Retina (tissue), 1 donor: ENCODE measurements around the gene CALHM5.
"Not testable (repeated sequence)": the region's sequence is repeated elsewhere in the genome, so short reads cannot be mapped to it uniquely, and the experiment has no call there.

ENCODE experiments used
- DNase-seq: peaks from one replicate; pipeline ENCODE4 v3.0.0-alpha.2; 2016

The CALHM5 gene, protein sequence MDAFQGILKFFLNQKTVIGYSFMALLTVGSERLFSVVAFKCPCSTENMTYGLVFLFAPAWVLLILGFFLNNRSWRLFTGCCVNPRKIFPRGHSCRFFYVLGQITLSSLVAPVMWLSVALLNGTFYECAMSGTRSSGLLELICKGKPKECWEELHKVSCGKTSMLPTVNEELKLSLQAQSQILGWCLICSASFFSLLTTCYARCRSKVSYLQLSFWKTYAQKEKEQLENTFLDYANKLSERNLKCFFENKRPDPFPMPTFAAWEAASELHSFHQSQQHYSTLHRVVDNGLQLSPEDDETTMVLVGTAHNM

DNA sequence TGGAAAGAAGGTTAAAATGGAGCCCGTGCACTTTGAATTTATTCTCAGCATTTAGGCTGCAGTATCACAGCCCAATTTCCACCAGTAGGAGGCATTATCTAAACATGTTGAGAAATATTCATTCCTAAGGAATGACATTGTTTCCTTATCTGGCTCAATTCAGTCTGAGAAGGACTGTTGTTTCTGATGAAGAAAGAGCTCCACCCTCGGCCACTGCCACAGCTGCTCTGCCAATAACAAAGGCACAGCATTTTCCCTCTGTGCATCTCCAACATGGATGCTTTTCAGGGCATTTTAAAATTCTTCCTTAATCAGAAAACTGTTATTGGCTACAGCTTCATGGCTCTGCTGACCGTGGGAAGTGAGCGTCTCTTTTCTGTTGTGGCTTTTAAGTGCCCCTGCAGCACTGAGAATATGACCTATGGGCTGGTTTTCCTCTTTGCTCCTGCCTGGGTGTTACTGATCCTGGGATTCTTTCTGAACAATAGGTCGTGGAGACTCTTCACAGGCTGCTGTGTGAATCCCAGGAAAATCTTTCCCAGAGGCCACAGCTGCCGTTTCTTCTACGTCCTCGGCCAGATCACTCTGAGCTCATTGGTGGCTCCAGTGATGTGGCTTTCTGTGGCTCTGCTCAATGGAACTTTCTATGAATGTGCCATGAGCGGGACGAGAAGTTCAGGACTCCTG, at the start of gene CALHM5:
CALHM5 (plus strand) TSS at position 216 of the 687 bp plus-strand sequence; CDS start at position 274, 58 bp downstream.
- no peak for DNase-seq

DNA sequence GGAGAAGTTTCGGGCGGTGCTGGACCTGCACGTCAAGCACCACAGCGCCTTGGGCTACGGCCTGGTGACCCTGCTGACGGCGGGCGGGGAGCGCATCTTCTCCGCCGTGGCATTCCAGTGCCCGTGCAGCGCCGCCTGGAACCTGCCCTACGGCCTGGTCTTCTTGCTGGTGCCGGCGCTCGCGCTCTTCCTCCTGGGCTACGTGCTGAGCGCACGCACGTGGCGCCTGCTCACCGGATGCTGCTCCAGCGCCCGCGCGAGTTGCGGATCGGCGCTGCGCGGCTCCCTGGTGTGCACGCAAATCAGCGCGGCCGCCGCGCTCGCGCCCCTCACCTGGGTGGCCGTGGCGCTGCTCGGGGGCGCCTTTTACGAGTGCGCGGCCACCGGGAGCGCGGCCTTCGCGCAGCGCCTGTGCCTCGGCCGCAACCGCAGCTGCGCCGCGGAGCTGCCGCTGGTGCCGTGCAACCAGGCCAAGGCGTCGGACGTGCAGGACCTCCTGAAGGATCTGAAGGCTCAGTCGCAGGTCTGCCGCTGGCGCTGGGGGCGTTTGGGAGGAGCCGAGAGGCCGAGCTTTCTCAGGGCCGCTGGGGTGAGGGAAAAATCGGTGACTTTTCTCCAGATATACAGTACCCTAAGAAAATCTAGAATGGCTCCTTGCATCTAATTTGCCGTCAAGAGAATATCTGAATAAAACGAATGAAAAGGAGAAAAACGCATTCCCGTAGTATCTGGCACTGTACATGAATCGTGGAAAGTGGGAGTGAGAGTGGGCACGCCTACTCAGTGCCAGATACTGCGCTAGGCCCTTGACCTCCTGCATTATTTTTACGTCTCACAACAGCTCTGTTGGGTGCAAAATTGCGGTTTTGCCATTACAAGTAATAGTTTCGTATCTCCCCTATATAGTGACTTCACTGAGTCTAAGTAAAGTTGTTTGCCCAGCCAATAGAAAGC, 49.2 kb upstream of the CALHM5 start:
- peak; percentile 89 for DNase-seq

DNA sequence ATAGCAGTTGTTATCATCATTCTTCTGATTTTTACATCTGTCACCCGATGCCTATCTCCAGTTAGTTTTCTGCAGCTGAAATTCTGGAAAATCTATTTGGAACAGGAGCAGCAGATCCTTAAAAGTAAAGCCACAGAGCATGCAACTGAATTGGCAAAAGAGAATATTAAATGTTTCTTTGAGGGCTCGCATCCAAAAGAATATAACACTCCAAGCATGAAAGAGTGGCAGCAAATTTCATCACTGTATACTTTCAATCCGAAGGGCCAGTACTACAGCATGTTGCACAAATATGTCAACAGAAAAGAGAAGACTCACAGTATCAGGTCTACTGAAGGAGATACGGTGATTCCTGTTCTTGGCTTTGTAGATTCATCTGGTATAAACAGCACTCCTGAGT, 48.1 kb upstream of the CALHM5 start:
- no peak for DNase-seq

DNA sequence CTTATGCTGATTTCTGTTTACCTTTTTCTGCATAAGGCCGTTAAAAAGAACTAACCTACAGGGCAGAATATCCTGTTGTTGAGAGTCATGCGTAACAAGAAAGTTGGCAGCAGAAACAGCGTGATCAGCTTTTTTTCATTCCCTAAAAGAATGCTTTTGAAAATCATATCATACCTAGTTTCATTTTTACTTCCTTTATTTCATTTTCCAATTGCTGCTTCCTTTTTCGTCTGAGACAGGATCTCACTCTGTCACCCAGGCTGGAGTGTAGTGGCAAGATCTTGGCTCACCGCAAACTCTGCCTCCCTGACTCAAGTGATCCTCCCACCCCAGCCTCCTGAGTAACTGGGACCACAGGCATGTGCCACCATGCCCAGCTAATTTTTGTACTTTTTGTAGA, 46.2 kb upstream of the CALHM5 start:
- no peak for DNase-seq

DNA sequence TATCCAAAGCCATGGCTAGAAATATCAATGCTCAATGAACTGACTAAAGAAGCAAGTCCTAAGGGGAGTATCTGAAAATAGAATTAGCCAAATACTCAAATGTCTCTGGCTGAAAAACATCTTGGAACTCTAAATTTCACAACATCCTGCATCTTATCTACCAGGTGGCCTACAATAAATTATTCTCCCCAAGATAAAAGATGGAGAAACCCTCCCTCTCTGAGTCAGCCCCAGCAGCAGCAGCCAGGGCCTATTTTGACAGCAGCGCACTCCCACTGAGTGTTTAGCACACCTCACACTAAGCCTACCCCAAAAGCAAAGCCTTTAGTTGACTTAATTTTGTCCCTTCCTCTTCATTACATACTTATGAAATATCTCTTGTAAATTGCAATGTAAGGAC, 44.3 kb upstream of the CALHM5 start:
- DNase-seq, result no peak

DNA sequence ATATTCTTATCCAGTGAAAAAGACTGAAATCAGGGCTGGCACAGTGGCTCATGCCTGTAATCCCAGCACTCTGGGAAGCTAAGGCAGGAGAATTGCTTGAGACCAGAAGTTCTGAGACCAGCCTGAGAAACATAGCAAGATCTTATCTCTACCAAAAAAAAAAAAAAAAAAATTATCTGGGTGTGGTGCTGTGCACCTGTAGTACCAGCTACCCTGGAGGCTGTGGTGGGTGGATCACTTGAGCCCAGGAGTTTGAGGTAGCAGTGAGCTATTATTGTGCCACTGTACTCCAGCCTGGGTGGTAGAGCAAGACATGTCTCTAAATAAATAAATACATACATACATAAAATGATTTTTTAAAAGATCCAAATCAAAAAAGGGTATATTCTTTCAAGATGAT, 43.9 kb upstream of the CALHM5 start:
- no peak for DNase-seq

DNA sequence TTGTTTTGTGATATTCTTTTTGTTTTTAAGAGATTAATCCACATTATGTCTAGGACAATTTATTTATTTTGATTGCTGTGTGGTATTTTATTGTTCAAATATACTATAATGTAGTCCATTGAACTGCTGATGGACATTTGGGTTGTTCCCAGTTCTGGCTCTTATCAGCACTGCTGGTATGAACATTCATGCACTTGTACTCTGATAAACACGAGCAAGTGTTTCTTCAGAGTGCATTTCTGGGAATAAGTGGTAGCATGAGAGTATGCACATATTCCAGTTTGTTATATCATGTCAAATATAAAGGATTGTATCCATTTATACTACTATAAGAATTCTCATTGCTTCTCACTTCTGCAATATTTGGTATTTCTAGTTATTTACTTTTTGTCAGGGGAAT, 43.1 kb upstream of the CALHM5 start:
- DNase-seq, result no peak

DNA sequence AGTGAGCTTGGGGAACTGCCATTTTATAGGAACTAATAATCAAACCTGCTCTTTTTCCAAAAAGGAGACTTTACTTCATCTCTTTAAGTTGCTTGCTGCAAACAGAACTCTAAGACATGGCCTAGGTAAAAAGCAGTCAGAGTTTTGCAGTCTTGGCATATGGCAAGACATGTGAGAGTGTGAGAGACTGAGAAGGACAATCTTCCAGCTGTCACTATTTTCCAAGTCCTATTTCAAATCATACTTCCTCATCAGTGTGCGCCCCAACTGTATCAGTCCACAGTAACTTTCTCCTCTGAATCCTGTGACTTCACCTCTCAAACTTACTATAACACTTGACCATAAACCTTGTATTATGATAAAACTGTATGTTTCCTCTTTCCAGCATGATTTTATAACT, 39.9 kb upstream of the CALHM5 start:
- no peak for DNase-seq

DNA sequence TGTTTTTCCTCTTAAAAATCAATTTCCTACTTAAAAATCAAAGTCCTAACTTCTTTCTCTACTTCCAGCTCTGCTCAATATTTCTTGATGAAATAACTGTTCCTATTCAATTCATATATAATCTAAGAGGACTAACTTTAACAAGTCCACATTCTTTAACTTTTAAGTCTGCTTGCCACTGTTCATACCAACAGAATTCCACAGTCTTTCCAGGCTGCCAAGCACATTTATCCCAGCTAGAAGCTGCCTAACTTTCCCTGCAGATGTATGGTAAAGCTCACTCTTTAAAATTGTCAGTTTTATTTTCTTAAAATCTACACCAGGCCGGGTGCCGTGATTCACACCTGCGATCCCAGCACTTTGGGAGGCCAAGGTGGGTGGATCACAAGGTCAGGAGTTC, 38.7 kb upstream of the CALHM5 start:
- DNase-seq, result no peak

DNA sequence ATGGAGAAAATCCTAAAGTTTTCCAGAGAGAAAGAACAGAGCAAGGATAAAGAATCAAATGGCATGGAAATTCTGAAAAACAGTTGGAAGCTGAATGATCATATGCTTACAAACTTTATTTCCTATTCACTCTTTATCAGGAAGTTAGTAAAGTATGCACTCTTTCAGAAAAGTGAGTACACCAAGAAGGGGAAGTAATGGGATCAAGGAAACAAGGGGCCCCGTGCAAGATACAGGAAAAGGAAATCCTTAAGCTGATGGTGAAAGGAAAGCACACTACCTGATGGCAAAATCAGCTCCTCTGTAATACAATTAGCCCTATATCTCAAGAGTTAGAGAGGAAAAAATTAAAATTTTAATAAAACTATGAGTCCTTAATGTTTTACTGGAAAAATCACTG, 36.3 kb upstream of the CALHM5 start:
- no peak for DNase-seq

DNA sequence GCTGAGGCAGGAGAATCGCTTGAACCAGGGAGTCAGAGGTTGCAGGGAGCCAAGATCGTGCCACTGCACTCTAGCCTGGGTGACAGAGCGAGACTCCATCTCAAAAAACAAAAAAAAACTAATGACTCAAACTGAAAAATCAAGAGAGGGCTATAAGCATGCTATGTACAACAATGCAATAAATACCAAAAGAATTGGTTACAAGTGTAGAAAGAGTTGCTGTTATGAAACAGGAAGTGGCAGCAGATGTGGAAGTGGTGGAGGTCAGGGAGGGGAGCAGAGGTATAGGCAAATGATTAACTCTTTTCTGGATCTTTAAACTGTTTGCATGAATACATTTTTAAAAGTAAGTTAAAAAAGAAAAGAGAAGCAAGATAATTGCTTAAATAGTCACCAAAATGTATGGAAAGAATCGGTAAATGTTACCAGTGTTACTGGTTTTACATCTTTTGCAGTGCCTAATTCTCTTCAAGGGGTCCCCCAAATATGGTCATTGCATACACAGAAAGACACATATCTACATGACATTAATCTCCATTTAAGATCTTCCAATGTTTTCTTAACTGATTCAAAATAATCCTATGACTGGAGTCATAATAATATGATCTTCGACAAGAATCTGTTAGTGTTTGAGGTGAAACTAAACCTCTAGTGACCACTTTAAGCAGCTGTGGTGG, 35.3 kb upstream of the CALHM5 start:
- DNase-seq, result no peak

DNA sequence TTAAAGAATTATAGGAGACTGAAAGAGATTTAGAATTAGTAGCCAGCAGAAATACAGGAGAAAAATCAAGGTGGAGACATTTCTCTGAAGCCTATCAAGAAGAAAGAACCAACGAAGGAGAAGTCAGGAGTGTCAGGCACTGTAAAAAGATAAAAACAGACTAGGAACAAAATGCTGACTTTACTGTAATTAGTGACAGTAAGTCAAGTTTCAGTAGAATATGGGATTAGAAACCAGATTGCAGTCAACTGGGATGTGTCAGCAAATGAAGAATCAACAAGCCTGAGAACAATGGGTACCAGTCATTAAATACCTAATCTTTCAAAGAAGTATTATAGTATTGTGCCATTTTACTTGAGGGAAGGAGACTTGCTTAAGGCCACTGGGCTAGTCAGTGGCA, 28.7 kb upstream of the CALHM5 start:
- no peak for DNase-seq

DNA sequence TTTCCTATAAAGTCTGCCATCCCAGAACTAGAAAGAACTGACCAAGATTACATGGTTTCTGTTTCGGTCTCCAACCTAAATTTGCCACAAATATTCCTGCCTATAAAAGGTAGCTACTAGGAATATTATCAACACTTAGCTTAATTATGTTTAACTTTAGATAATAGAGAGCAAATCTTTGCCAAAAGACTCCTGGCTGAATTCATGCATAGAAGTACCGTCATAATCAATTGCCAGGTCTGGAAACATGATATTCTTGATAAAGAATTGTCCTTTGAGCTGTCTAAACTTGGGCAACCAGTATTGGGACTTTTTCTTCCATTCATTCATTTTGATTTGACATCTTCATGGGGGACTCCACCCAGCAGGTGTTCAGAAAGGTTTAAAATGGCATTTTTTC, 27.8 kb upstream of the CALHM5 start:
- no peak for DNase-seq

DNA sequence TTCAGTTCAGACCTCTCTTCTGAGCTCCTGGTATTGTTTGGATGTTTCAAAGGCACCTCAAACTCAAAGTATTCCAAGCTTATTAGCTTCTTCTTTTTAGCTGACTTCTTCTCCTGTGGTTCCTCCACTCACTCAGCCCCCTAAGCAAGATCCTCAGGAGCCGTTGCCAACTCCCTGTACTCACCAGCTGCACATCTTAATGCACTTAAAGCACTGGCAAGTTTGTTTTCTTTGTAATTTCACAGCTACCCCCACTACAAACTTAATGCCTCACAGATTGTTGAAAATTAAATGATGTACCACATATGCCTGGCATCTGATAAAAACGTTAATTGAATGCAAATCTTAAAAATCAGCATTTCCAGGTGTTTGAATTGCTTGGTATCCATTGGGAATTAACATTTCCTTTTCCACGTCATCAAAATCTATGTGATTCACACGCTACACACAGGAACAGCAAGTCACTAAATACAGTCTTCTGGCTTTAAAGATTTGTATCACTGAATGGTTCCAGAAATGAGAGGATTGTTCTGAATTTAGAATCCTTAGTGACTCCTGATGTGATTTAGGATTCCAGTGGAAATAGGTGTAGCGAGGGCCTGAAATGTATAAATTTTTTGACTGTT, 25.8 kb upstream of the CALHM5 start:
- no peak for DNase-seq

DNA sequence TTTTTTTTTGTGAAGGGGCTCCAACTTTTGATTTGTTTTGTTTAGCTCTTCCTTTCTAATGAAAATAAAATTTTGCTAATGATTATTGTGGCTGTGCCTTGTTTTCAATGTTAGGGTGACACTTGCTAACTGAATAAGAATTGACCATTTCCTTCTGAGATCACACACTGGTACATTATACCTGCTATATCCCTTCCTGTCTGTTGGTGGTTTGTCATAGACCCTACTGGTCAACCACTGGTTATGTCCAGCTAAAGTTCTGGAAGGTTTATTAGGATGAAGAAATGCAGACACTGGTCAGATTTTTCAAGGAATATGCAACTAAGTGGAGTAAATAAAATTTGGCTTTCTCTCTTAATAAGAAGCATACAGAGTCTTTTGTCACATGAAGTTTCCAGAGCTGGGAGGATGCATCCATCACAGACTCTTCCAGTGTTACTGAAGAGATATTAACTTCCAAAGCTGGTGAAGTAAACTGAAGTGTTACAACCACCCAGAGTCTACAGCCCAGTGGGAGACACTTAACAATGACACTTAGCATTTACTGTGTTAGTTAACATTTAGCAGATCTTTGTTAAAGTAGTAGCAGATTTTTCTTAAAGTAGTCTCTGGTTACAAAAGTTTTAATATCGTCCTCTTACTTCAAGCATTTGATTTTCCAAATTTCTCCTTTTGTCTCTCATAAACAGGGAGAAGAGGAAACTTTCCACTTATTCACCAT, 19.7 kb upstream of the CALHM5 start:
- DNase-seq, result no peak

DNA sequence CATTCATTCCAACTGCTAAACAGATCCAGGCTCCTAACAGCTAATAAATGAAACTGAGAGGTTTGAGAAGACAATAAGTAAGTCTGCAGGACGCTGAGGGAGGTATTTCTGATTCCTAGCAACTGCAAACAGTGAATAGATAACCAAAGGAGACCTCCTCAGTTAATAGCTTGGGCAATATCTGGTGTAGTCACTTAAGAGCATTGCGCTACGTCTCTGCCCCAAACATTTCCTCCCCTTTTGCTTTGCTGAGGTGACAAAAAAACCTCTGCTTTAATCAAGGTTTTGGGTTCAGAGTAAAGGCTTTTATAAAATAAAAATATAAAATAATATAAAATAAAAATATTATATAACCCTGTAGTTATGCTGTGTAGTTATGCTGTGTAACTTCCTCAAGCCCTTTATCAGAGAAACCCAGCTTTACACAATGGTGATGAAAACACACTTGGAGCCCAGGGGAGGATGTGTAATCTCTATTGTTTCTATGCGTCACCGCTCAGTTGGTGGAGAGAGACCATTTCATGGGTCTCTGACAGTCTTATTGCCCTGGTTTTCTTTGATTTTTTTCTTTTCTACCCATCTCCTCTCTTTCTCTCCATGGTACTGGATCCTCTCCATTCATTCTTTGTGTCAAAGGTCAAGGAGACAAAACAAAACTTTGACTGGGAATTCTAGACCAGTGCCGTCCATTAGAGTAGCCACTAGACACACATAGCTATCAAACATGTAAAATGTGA, 18.9 kb upstream of the CALHM5 start:
- DNase-seq, result no peak

DNA sequence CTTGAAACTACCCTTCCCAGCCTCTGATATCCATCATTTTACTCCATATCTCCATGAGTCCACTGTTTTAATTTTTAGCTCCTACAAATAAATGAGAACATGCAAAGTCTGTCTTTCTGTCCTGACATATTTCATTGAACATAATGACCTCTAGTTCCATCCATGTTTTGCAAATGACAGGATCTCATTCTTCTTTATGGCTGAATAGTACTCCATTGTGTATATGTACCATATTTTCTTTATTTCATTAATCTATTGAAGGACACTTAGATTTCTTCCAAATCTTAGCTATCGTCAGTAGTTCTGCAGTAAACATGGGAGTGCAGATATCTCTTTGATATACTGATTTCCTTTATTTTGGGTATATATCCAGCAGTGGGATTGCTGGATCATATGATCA, 16.3 kb upstream of the CALHM5 start:
- not testable (repeated sequence) for DNase-seq

DNA sequence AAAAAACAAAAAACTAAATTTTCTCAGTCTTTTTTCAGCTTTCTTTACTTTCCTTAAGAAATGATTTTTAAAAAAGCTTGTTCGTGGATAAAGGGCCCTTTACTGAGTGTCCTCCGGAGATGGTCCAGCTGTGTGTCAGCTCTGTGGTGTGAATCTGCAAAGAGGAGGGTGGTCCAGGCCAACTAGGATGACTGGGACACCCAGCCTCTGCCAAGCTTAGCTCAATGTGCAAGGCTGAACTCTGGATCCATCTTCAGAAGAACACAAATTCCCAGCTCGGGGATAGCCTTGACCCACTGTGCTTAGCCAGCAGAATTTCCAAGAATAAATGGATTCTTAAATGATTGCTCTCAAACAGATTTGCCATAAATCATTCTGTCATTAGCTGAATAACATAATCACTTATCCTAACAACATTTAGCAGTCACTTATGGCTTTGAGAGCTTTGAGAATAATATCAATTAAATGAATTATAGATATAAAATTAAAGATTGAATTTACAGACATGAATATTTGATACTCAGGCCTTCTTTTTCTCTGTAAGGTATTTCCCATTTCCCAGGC, 14.2 kb upstream of the CALHM5 start:
- no peak for DNase-seq

DNA sequence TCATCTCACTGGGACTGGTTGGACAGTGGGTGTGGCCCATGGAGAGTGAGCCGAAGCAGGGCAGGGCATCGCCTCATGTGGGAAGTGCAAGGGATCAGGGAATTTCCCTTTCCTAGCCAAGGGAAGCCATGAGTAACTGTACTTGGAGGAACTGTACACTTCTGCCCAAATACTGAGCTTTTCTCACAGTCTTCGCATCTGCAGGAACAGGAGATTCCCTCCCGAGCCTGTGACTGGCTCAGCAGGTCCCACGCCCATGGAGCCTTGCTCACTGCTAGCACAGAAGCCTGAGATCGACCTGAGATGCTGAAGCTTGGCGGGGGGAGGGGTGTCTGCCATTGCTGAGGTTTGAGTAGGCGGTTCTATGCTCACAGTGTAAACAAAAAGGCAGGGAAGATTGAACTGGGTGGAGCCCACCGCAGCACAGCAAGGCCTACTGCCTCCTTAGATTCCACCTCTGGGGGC, 10.4 kb upstream of the CALHM5 start:
- no peak for DNase-seq

DNA sequence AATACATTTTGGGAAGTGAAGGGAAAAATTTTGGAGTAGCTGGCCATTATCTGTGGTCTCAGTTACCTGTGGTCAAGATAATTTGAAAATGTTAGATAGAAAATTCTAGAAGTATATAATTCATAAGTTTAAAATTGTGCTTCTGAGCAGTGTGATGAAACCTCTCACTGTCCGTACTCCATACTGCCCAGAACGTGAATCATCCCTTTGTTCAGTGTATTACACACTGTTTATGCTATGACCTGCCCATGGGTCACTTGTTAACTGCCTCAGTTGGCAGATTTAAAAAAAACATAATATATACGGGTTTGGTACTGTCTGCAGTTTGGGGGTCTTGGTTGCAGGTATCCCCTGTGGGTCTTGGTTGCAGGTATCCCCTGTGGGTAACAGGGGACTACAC, 4.1 kb upstream of the CALHM5 start:
- DNase-seq, result no peak

DNA sequence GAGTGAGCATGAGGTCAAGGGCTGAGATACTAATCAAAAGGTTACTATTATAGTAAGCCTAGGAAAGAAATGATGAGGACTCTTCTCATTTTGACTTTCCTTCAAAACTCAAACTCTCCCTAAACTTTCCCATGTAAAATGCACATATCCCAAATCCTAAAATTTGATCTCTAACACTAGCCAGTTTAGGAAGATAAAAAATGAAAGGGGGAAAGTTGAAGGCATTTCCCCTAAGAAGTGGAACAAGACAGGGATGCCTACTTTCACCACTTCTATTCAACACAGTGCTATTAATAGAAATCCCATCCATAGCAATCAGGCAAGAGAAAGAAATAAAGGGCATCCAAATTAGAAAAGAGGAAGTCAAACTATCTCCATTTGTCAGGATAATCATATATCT, 2.9 kb upstream of the CALHM5 start:
- no peak for DNase-seq
